ENCODE results near the gene PIK3C2B. TPM values are rescaled to one million over a fixed set of nuclear protein-coding genes. Genes with fewer than 3 reads are reported as not detected.

PIK3C2B gene
- total and polyA plus RNA-seq, 4 donors = 2.8 to 14.9 (median 5.4) TPM

GRCh38 chr1:204530932-204531331, 36.3 kb upstream of the PIK3C2B start (continued):
- TF ChIP-seq ZBTB33 (IDR thresholded peaks at IDR 0.05) (no peak), GABPA (IDR thresholded peaks at IDR 0.05 in 1 of 2, conservative IDR thresholded peaks at IDR 0.05 in 1 of 2) (no peak)

DNA sequence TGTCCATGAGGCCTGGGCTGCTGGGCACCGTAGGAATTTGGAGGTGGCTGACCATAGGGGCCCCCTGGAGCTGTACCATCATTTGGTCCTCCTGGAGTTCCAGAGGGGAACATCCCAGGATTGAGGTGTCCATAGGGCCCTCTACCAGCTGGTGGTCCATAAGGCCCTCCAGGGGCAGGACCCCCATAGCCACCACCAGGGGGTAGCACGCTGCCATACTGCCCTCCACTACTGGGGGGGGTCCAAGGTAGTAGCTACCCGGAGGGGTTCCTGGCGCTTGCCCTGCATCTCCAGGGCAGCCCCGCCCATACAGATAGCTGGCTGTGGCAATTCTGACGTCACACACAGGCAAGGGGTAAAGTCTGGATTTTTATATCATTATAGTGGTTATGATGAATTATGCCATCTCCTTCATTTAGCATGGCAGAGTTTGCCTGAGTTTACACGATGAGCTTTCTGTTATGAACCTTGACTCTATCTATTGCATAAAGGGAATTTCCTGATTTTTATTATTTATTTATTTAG, 34.8 kb upstream of the PIK3C2B start:
- no peaks in the 10 kb centered on the region for H3K4me1 ChIP-seq (ENCODE audit: control insufficient read depth in 4 of 4, insufficient read depth in 4 of 4, low read length in 3 of 4)
- no peaks in the 10 kb centered on the region for H3K9me3 ChIP-seq (ENCODE audit: control insufficient read depth in 4 of 4, low read length in 3 of 4)
- no peak overlapping the region for H3K9ac ChIP-seq (ENCODE audit: low read depth in 1 of 2, low read length in 2 of 2)
- peaks cover 22 to 77% (median 60%) of the 10 kb centered on the region in 4 donors for H3K36me3 ChIP-seq (ENCODE audit: control insufficient read depth in 4 of 4, insufficient read depth in 3 of 4, low read depth in 1 of 4, low read length in 3 of 4)
- H3K4me3 ChIP-seq (ENCODE audit: low read depth in 1 of 3, low read length in 3 of 3) = no peak overlapping the region
- no peaks in the 10 kb centered on the region for H3K27me3 ChIP-seq (ENCODE audit: control insufficient read depth in 4 of 4, insufficient read depth in 4 of 4, low read length in 3 of 4)
- no peak overlapping the region for H3K27ac ChIP-seq (ENCODE audit: low read depth in 1 of 2, low read length in 2 of 2)
- 81% methylated on average over 7 of the region's 7 CpGs for whole genome bisulfite sequencing
- DNase-seq (ENCODE audit: low spot score) = no peak
- no peak for TF ChIP-seq CTCF (IDR thresholded peaks at IDR 0.05; ENCODE audit: low read depth, low read length, missing input control)
- TF ChIP-seq YY1 (IDR thresholded peaks at IDR 0.05) = no peak
- no peak for TF ChIP-seq JUND (IDR thresholded peaks at IDR 0.05)
- TF ChIP-seq NR2F2 (IDR thresholded peaks at IDR 0.05) = no peak
- no peak for TF ChIP-seq EGR1 (IDR thresholded peaks at IDR 0.05; ENCODE audit: low read depth in 2 of 2)
- TF ChIP-seq, protein P1, sequence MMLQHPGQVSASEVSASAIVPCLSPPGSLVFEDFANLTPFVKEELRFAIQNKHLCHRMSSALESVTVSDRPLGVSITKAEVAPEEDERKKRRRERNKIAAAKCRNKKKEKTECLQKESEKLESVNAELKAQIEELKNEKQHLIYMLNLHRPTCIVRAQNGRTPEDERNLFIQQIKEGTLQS (IDR thresholded peaks at IDR 0.05) = no peak
- TF ChIP-seq ZBTB33 (IDR thresholded peaks at IDR 0.05) = no peak
- no peak for TF ChIP-seq SP1 (IDR thresholded peaks at IDR 0.05)
- no peak for TF ChIP-seq HNF4G (IDR thresholded peaks at IDR 0.05)

- 93% methylated on average over 8 of the region's 8 CpGs for WGBS
- no peak overlapping the region for H3K4me3 ChIP-seq (ENCODE audit: low read depth in 1 of 3, low read length in 3 of 3)
- TF ChIP-seq GABPA (IDR thresholded peaks at IDR 0.05 in 1 of 2, conservative IDR thresholded peaks at IDR 0.05 in 1 of 2) (no peak), HNF4A (conservative IDR thresholded peaks at IDR 0.05) (no peak), JUND (IDR thresholded peaks at IDR 0.05) (no peak), HNF4G (IDR thresholded peaks at IDR 0.05) (no peak), TAF1 (conservative IDR thresholded peaks at IDR 0.05) (no peak), ZBTB33 (IDR thresholded peaks at IDR 0.05) (no peak), FOXA1 (IDR thresholded peaks at IDR 0.05) (no peak), SP1 (IDR thresholded peaks at IDR 0.05) (no peak), CTCF (IDR thresholded peaks at IDR 0.05; ENCODE audit: low read depth, low read length, missing input control) (no peak), EGR1 (IDR thresholded peaks at IDR 0.05; ENCODE audit: low read depth in 2 of 2) (no peak), RXRA (IDR thresholded peaks at IDR 0.05) (no peak), RAD21 (IDR thresholded peaks at IDR 0.05) (no peak), FOXA2 (IDR thresholded peaks at IDR 0.05) (no peak)
- TF ChIP-seq, protein P1 (IDR thresholded peaks at IDR 0.05) = no peak
- DNase-seq (ENCODE audit: low spot score) = no peak
- H3K27ac ChIP-seq (ENCODE audit: low read depth in 1 of 2, low read length in 2 of 2) = no peak overlapping the region
- peaks cover 19 to 71% (median 55%) of the 10 kb centered on the region in 4 donors for H3K36me3 ChIP-seq (ENCODE audit: control insufficient read depth in 4 of 4, insufficient read depth in 3 of 4, low read depth in 1 of 4, low read length in 3 of 4)
- no peak overlapping the region for H3K9ac ChIP-seq (ENCODE audit: low read depth in 1 of 2, low read length in 2 of 2)
- H3K9me3 ChIP-seq (ENCODE audit: control insufficient read depth in 4 of 4, low read length in 3 of 4) = no peaks in the 10 kb centered on the region
- no peaks in the 10 kb centered on the region for H3K4me1 ChIP-seq (ENCODE audit: control insufficient read depth in 4 of 4, insufficient read depth in 4 of 4, low read length in 3 of 4)
- no peaks in the 10 kb centered on the region for H3K27me3 ChIP-seq (ENCODE audit: control insufficient read depth in 4 of 4, insufficient read depth in 4 of 4, low read length in 3 of 4)
These were observed 34.1 kb upstream of the PIK3C2B start for GRCh38 chr1:204528677-204529076.
